Activated CD8-positive, alpha-beta memory T cell treated with anti-CD3 and anti-CD28 coated beads, Interleukin-2, amount 50 U/mL, for 48 hours (primary cell): ENCODE measurements around the gene CSF3.
"Not testable (repeated sequence)": the region's sequence is repeated elsewhere in the genome, so short reads cannot be mapped to it uniquely, and the experiment has no call there.

ENCODE experiments used
- DNase-seq: peaks from one replicate; pipeline ENCODE4 v3.0.0-alpha.2; 2020

Gene CSF3

DNA sequence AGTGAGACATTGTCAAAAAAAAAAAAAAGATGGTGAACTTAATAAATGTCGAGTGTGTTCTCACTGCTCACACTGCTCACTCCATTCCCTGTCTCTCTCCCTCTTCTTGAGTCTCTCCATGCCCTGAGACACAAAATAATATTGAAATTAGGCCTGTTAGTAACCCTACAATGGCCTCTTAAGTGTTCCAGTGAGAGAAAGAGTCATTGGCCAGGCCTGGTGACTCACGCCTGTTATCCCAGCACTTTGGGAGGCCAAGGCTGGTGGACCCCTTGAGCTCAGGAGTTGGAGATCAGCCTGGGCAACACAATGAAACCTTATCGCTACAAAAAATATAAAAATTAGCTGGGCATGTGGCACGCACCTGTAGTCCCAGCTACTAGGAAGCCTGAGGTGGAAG lies 16.2 kb upstream of the CSF3 start:
- no peak for DNase-seq

DNA sequence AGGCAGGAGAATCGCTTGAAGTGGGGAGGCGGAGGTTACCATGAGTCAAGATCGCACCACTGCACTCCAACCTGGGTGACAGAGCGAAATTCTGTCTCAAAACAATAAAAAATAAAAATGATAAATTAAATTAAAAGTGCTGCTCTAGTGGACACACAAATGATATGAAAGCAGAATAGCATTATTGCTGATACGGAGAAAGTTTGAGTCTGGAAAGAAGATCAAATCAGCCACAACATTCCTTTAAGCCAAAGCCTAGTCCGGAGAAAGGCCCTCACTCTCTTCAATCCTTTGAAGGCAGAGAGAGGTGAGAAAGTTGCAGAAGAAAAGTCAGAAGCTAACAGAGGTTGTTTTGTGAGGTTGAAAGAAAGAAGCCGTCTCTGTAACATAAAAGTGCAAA lies 15.1 kb upstream of the CSF3 start:
- no peak for DNase-seq

DNA sequence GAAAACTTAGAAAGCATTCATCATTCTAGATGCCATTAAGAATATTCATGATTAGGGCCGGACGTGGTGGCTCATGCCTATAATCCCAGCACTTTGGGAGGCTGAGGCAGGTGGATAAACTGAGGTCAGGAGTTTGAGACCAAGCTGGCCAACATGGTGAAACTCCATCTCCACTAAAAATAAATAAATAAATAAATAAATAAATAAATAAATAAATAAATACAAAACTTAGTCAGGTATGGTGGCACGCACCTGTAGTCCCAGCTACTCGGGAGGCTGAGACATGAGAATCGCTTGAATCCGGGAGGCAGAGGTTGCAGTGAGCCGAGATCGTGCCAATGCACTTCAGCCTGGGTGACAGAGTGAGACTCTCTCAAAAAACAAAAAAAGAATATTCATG lies 13.9 kb upstream of the CSF3 start:
- DNase-seq, result not testable (repeated sequence)

DNA sequence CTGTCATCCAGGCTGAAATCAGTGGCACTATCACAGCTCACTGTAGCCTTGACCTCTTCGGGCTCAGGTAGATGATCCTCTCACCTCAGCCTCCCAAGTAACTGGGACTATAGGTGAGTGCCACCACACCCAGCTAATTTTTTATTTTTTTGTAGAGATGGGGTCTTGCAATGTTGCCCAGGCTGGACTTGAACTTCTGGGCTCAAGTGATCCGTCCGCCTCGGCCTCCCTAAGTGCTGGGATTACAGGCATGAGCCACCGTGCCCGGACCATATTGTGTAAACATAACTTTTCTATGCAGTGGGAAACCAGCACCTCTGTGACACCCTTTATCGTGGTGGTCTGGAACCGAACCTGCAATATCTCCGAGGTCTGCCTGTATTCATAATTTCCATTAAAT lies 11.2 kb upstream of the CSF3 start:
- no peak for DNase-seq

DNA sequence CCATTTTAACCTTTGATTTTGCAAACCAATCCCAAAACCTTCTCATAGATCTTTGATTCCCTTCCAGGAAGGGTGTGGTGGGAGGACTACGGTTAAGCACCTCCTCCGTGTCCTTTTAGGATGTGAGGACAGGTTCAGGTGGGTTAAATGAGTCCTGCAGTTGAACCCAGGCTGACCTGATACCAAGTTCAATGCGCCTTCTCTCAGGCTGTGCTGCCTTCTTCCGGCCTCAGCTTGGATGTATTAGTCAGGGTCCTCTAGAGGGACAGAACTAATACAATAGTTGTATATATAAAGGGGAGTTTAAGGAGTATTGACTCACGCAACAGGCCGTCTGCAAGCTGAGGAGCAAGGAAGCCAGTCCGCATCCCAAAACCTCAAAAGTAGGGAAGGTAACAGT lies 10.5 kb upstream of the CSF3 start:
- DNase-seq, result no peak

DNA sequence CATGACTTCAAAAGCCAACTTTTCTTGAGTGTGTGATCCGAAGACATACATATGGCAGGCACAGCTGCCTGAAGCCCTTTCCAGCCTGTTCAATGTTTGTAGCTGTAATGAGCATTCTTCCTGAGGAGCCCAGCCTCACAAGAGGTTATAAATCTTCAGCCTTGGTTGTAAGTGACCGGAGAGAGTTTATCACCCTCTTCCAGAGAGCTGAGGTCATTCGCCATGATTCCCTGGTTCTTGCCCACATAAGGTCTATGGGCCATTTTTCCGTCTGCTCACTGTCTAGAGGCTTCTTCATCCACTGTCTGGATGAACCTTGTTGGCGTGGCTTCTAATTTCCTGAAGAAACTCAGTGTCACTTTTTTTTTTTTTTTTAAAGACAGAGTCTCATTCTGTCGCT lies 9.7 kb upstream of the CSF3 start:
- no peak for DNase-seq

DNA sequence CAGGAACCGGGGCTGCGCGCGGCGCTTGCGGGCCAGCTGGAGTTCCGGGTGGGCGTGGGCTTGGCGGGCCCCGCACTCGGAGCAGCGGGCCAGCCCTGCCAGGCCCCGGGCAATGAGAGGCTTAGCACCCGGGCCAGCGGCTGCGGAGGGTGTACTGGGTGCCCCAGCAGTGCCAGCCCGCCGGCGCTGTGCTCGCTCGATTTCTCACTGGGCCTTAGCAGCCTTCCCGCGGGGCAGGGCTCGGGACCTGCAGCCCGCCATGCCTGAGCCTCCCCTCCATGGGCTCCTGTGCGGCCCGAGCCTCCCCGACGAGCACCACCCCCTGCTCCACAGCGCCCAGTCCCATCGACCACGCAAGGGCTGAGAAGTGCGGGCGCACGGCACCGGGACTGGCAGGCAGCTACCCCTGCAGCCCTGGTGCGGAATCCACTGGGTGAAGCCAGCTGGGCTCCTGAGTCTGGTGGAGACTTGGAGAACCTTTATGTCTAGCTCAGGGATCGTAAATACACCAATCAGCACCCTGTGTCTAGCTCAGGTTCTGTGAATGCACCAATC lies 4.2 kb upstream of the CSF3 start:
- not testable (repeated sequence) for DNase-seq

DNA sequence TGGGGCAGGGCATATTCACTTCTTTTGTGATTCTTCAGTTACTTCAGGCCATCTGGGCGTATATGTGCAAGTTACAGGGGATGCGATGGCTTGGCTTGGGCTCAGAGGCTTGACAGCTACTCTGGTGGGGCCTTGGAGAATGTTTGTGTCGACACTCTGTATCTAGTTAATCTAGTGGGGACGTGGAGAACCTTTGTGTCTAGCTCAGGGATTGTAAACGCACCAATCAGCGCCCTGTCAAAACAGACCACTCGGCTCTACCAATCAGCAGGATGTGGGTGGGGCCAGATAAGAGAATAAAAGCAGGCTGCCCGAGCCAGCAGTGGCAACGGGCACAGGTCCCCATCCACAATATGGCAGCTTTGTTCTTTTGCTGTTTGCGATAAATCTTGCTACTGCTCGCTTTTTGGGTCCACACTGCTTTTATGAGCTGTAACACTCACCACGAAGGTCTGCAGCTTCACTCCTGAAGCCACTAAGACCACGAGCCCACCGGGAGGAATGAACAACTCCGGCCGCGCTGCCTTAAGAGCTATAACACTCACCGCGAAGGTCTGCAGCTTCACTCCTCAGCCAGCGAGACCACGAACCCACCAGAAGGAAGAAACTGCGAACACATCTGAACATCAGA lies 3.1 kb upstream of the CSF3 start:
- DNase-seq, result not testable (repeated sequence)

DNA sequence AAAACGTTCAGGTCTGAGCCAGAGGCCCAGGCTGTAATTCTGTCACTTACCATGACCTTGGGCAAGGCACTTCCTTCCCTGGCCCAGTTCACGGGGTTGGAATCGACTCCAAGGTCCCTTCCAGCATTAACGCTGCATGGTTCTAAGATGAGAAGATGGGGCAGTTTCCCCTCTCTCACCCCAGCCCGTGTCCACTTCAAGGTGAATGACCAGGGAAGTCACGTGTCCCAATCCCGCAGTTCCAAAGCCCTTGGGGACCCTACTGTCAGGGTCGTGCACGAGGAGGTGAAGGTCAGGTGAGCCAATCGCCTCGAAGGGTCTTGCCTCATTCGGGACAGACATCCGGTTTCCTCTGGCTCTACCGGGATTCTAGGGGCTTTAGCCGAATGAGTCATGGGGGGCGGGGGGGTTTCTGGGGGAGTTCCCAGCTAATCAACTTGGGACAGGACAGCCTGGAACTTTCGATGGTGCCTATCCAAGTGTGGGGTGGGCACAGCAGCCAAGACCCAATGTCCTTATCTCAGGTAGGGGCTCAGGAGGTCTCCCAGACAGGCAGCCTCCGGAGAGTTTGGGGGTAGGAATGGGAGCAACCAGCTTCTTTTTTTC lies 762 bp upstream of the CSF3 start:
- DNase-seq, result no peak

DNA sequence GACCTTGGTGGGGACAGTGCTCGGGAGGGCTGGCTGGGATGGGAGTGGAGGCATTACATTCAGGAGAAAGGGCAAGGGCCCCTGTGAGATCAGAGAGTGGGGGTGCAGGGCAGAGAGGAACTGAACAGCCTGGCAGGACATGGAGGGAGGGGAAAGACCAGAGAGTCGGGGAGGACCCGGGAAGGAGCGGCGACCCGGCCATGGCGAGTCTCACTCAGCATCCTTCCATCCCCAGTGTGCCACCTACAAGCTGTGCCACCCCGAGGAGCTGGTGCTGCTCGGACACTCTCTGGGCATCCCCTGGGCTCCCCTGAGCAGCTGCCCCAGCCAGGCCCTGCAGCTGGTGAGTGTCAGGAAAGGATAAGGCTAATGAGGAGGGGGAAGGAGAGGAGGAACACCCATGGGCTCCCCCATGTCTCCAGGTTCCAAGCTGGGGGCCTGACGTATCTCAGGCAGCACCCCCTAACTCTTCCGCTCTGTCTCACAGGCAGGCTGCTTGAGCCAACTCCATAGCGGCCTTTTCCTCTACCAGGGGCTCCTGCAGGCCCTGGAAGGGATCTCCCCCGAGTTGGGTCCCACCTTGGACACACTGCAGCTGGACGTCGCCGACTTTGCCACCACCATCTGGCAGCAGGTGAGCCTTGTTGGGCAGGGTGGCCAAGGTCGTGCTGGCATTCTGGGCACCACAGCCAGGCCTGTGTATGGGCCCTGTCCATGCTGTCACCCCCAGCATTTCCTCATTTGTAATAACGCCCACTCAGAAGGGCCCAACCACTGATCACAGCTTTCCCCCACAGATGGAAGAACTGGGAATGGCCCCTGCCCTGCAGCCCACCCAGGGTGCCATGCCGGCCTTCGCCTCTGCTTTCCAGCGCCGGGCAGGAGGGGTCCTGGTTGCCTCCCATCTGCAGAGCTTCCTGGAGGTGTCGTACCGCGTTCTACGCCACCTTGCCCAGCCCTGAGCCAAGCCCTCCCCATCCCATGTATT lies 1.1 kb downstream of the CSF3 start:
- DNase-seq, result no peak

DNA sequence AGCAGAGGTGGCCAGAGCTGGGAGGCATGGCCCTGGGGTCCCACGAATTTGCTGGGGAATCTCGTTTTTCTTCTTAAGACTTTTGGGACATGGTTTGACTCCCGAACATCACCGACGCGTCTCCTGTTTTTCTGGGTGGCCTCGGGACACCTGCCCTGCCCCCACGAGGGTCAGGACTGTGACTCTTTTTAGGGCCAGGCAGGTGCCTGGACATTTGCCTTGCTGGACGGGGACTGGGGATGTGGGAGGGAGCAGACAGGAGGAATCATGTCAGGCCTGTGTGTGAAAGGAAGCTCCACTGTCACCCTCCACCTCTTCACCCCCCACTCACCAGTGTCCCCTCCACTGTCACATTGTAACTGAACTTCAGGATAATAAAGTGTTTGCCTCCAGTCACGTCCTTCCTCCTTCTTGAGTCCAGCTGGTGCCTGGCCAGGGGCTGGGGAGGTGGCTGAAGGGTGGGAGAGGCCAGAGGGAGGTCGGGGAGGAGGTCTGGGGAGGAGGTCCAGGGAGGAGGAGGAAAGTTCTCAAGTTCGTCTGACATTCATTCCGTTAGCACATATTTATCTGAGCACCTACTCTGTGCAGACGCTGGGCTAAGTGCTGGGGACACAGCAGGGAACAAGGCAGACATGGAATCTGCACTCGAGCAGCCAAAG lies 2.3 kb downstream of the CSF3 start:
- DNase-seq, result no peak

DNA sequence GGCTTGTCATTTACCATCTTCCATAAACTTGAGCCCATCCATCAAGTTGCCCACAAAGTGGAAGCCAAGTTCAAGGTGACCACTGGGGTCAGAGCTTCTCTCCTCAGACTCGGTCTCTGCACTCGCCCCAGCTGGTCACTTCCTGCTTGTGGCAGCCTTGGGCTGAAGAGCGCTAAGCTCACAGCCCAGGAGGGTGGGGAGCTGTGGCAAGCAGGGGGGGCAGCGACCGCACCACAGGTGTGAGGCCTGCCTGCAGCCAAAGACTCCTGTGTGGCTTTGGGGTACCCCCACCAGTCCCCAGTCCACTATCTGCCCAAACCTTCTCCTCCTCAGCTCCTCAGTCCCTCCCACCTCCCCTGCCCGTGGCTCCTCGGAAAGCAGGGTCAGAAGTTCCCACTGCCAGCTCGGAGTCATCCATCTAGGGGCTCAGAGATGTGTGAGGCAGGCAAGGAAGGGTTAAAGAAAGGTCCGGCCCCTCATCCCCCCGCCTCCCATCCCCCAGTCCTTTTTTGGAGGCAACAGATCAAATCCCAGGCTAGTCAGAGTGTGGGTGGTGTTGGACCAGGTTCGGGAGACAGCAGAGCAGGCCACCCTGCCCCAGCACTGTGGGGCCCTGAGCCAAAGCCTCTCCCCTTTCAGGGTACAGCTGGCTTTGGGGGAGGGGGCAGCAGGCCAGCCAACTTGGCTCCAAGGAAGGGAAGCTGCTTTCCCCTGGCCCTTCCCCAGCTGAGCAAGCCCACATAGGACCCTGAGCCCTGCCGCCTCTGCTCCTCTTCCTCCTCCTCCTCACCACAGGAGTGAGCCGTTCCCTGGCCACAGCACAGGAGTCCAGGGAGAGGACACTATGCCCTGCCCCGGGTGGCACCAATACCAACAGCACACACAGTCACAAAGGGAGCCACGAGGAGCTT lies 3.2 kb downstream of the CSF3 start:
- no peak for DNase-seq

DNA sequence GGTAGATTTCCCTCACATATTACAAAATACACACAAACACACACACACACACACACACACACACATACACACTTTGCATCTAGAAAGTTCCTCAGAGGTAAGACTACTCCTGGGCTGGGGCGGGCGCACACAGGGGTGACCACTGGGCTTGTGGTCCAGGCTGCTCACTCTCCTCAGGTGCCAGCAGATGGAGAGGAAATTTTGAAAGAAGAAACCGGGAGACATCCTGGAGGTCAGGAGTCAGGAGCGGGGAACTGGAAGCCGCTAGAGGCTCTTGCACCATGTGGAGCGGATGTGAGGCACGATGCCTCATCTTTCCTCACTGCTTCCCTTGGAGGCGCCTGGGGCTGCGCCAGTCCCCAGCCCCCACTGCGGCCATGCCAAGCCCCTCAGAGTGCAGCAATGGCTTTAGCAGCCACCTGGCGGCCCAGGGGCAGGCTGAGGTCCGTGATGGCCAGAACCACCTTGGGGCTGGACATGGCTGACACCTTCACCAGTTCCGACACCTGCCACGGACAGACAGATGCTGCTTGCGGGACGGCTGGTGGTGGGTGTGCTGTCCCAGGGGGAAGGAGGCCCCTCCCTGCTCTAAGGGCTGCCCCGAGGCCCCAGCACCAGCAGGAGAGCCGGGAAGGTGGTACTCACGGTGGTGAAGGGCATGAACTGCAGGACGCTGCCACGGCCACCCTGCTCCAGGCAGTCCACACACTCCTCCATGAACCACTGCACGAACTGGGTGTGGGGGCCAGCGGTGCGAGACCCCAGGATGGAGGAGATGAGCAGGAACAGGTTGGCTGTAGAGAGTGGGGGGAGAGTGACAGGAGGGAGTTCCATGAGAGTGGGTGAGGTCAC lies 4.1 kb downstream of the CSF3 start:
- DNase-seq, result no peak

DNA sequence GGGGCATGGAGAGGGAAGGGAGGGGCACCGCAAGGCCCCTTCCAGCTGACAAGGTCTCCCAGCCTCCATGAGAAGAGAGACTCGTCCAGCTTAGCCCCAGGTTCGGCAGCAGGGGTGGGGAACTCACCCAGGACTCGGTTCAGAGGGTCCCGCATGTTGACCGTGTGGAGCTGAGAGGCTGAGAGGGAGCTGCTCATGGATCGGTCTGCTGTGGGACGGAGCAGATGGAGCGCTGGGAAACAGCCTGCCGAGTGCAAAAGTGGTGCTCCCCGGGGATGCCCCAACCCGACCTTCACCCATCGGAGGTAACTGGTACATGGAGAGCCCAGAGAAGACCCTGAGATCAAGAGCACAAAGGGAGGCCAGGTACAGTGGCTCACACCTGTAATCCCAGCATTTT lies 4.9 kb downstream of the CSF3 start:
- DNase-seq, result no peak

DNA sequence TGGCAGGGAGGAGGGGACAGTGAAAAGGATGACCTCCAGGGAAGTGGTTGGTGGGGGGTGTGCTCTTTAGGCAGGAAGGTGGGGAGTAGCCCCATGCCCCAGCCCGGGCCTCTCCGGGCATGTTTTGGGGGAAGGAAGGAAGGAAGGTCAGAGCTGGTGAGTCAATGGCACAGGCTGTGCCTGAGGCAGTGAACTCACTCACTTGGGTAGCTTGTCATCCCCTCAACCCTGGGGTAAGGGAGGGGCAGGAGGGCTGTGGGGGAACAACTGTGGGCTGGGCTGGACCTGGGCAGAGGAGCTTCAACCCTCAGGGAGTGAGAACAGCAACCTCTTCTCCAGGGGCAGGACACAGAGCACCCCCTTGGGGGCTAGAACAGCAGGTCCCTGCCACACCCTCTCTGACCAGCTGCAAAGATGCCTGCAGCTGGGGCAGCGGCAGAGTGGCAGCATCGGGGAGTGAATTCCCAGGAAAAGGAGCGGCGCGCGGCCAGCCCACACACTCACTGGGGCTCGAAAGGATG lies 6.3 kb downstream of the CSF3 start:
- no peak for DNase-seq

DNA sequence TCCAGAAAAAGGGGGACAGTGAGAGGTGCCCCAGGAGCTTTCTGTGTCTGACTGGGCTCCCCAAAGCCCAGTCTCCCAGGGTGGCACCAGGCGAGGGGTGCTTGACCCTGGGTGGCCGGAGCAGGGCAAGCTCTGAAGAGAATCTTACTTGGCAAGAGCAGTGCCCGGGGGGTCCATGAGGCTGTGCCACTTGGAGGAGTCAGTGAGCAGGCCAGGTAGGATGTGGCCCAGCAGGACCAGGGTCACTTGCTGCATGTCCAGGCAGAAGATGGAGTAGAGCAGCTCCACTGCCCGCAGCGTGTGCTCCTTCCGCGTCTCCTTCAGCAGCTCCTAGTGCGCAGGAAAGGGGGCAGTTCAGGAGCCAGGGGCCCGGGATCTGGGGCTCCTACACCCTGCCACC lies 7.3 kb downstream of the CSF3 start:
- DNase-seq, result no peak

DNA sequence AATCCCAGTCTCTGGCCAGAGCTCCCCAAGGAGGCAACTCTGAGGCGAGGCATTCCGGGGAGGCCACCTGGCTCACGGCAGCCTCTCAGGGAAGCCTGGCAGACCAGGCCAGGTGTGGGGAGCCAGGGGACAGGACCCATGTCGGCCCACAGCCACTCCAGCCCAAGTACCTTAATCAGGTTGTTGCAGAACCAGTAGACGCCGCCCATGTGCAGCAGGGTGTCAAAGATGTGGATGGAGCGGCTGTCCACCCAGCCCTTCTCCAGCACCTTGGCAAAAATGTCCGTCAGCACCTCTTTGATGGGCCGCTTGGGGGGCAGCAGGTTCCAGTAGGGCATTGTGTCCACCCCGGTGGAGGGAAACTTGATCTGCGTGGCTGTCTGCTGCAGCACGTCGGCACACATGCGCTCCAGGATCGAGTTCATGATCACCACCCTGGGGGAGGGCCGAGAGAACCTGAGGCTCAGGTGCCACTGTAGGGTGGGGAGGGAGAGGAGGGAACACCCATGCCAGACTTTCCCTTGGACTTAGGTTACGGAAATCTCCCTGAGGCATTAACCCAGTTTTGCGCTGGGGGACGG lies 7.8 kb downstream of the CSF3 start:
- DNase-seq, result no peak

DNA sequence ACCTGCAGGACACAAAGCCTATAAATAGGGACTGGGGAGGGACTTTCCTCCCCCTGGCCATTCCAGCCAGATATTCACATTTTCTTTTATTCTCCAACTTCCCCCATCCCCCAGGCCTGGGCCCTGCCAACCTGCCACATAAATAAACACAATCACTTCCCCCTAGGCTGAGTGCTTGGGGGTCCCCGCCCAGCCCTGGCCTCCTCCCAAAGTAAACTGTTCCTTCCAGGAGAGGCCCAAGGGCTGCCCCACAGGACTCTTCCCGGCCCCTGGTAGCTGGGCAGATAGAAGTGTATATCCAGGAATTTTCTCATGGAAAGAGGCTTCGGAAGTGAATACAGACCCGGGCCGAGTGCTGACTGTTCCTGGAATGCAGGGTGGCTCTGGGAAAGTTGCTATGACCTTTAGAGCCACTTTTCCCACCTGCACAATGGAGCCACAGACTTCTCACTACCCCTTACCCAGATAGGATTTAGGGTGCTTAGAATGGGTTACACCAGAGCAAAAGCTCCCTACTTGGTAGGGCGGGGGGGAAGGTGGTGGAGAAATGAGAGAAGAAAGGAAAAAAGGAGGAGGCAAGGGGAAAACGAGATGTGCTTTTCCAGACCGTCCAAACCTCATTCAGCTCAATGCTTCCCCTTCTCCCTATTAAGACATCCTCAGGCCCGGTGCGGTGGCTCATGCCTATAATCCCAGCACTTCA lies 8.5 kb downstream of the CSF3 start:
- no peak for DNase-seq

DNA sequence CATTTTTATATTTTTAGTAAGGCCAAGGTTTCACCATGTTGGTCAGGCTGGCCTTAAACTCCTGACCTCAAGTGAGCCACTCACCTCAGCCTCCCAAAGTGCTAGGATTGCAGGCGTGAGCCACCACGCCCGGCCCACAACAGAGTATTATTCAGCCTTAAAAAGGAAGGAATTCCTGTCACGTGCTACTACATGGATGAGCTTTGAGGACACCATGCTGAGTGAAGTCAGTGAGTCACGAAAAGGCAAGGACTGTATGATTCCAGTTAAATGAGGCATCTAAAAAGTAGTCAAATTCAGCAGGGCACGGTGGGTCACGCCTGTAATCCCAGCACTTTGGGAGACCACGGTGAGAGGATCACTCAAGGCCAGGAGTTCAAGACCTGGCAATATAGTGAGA lies 9.7 kb downstream of the CSF3 start:
- no peak for DNase-seq

DNA sequence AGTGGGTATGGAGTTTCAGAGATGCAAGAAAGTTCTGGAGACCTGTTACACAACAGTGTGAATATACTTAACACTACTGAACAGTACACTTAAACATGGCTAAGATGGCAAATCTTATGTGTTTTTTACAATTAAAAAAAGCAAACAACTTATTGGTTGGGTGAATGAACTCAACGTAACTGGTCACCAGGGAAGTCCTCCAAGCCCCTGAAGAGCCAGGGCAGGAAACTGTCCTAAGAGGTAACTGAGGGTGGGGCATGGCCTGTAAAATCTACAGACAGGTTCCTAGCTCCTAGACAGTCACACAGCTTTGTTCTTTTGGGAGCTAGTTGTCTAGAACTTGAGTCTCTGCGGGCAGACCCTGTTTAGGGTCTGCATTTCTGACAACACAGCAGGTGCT lies 10.3 kb downstream of the CSF3 start:
- no peak for DNase-seq
